GM12874 (cell line): Measurements from ENCODE around the gene CAT.

Experiments used
- TF ChIP-seq, protein P1 (sequence below): IDR thresholded peaks from 2 replicates; pipeline ENCODE4 v1.5.1; 2011; ENCODE audit warnings: low read depth, mild to moderate bottlenecking, control low read depth, low read length, moderate library complexity; ENCODE audit not compliant: insufficient read depth

The CAT gene

DNA sequence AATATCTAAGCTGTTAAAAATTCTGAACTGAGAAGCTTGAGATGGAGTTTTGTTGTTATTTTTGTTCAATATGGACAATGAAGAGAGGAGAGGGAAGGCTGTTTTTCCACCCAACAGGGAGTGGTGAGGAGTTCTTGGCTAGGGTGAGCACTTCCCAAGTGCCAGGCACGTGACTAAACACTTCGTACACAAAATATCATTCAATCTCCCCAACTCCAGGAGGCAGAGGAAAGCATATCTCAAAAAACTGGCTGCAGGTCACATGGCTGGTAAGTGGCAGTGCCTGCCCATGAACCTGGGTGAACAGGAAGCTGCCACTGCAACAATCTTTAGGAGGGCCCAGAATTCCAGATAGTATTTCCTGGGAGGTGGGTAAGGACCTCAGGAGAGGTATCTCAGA, 63.2 kb downstream of the CAT start:
- TF ChIP-seq, protein P1, sequence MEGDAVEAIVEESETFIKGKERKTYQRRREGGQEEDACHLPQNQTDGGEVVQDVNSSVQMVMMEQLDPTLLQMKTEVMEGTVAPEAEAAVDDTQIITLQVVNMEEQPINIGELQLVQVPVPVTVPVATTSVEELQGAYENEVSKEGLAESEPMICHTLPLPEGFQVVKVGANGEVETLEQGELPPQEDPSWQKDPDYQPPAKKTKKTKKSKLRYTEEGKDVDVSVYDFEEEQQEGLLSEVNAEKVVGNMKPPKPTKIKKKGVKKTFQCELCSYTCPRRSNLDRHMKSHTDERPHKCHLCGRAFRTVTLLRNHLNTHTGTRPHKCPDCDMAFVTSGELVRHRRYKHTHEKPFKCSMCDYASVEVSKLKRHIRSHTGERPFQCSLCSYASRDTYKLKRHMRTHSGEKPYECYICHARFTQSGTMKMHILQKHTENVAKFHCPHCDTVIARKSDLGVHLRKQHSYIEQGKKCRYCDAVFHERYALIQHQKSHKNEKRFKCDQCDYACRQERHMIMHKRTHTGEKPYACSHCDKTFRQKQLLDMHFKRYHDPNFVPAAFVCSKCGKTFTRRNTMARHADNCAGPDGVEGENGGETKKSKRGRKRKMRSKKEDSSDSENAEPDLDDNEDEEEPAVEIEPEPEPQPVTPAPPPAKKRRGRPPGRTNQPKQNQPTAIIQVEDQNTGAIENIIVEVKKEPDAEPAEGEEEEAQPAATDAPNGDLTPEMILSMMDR = no peak

DNA sequence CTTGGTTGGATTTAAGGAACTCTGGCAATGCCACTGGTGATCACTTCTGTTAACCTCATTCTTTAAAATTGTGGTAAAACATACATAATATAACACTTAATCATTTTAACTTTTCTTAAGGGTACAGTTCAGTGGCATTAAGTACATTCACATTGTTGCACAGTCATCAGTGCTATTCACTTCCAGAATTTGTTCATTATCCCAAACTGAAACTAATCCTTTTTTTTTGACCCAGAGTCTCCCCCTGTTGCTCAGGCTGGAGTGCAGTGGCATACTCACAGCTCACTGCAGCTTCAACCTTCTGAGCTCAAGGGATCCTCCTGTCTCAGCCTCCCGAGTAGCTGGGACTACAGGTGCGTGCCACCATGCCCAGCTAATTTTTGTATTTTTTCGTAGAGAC, 64.2 kb downstream of the CAT start:
- TF ChIP-seq, protein P1 = no peak

DNA sequence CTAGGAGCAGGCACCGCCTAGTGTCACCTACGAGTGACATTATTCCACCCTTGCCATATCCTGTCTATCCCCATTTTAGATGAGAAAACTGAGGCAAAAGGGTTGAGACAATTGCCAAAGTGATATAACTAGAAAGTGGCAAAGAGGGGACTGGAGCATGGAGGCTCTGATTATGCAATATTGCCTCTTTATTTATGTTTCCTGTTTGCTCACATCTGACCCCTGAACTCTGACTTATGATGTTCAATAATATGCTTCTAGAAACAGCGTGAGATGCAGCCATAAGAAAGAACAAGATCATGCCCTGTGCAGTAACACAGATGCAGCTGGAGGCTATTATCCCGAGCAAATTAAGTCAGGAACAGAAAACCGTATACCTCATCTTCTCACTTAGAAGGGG, 67.1 kb downstream of the CAT start:
- TF ChIP-seq, protein P1 = no peak

GRCh38 chr11:34507156-34507555, 68.4 kb downstream of the CAT start:
- TF ChIP-seq, protein P1 = no peak

DNA sequence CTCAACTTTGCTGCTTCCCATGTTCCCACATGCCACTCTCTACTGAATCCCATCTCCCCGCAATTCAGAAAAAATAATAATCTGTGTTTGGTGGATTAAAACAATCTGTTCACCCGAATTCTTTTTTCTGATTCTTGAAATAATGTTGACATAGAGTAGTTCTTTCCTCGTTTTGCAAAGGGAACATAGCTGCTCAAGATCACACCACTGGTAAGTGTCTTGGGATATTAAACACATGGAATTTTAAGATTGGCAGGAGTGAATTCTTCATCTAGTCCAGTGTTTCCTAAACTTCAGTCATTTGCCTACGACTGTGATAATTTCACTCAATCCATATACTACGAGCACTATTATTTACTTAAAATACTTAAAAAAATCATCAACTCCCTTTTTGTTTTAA, 68.9 kb downstream of the CAT start:
- TF ChIP-seq, protein P1 = no peak

- TF ChIP-seq, protein P1 = no peak
These were observed 69.8 kb downstream of the CAT start for GRCh38 chr11:34508524-34508923.

DNA sequence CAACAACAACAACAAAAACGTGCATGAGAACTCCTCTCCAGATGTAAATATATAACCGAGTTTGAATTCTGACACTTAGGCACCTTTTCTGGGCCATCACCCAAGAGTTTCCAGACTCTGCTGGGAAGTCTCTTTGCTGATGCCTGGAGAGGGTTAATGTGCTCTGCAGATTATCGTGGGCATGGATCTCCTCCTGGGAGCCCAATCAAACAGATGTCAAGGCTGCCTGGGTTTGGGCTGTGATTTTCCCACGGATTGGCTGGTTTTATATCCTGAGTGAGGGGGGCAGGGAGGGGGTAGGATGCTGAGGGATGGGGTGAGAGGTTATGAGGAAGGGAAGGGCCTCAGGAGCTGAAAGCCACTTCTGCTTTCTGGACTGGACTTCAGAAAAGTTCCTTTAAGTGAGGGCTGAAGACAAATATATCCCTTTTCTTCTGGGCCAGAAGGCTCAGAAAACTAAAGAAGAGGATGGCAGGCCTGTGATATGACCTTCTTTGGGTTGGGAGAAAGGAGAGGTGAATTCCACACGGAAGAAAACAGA, 70.7 kb downstream of the CAT start:
- TF ChIP-seq, protein P1 = no peak

DNA sequence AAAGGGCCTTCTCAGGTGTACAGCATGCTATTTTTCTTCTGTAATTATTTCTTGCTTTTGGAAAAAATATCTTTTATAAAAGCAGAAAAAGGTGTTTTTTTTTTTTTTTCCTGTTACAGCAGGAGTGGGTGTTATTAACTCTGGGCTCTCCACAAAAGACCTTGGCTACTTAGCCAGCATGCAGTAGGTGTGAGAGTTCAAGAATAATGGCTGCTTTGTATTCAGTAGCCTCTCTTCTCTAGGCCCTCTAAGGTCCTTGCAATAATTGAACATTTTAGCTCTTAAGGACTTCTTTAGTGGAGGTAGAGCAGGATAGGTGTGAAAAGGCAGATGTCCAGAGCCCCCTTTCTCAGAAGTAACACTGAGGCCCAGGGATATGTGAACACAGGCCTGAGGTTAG, 71.5 kb downstream of the CAT start:
- TF ChIP-seq, protein P1 = no peak
